GM18907 (cell line): ENCODE measurements around the gene PIK3C2G.
"Not testable (repeated sequence)": the region's sequence is repeated elsewhere in the genome, so short reads cannot be mapped to it uniquely, and the experiment has no call there.

Experiments used
- ATAC-seq: cut with Tn5 transposase; IDR thresholded peaks from one replicate; pipeline ENCODE4 v1.9.1; 2021; ENCODE audit warnings: mild to moderate bottlenecking, moderate library complexity; ENCODE audit not compliant: unreplicated experiment

The PIK3C2G gene

DNA sequence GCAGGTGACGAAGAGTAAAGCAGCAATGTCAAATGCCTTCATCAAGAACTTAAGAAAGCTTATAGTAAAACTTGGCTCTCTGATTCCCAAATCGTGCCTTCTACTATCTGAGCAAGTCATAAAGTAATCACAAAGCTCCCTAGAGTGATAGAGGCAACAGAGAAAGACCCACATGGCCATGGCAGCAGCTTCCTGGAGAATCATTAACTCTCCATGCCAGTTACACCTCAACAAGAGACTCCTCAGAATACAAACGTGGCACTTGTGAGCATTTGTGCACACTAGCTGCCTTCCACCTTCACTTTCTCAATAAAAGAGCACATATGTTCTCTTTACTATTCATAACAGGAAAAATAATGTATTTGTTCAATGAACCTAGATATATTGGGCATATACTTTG is 428.5 kb downstream of the PIK3C2G start:
- no peak for ATAC-seq

DNA sequence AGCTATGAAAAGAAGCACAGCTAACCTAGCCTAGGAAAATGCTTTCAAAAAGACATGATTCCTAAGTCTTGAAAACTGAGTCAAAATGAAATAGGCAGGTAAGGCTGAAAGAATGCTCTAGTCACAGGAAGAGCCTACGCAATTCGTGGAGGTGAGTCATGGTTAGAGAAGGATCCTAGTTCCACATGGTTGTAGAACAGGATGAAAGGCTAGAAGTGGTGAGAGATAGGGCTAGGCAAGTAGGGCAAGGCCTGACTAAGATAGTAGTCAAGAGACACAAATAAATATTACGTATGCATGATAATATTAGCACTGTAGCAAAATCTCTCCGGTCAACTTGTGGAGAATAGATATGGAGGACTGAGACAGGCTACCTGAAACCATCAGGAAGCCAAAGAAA is 429.3 kb downstream of the PIK3C2G start:
- no peak for ATAC-seq

GRCh38 chr12:18693986-18694385 is 432.7 kb downstream of the PIK3C2G start:
- not testable (repeated sequence) for ATAC-seq

GRCh38 chr12:18696971-18697602 is 435.8 kb downstream of the PIK3C2G start:
- no peak for ATAC-seq
